Naive thymus-derived CD8-positive, alpha-beta T cell (primary cell): ENCODE measurements around the gene GJD3. TPM values are rescaled to one million over a fixed set of nuclear protein-coding genes. Genes with fewer than 3 reads are reported as not detected.

ENCODE experiments used
- ATAC-seq, 2 donors: fragments of 150-1000 bp; cut with Tn5 transposase in 1 of 2; sonication (Bioruptor Pico), chemical (Tn5 transposase) in 1 of 2; 1 replicate in 1 of 2; 2 replicates in 1 of 2; pipeline ENCODE4 v1.10.0; 2021; ENCODE audit warnings: mild to moderate bottlenecking in 2 of 2, moderate library complexity in 2 of 2
- POLR2A ChIA-PET: fragments of 350-600 bp; sonication (Branson Sonifier 250); formaldehyde crosslinking; loops from one replicate; lab custom pipeline; 2021; ENCODE audit warnings: antibody characterized with exemption; lab: Charles Lee
- DNase-seq, 10 donors: peaks; one replicate each; pipeline versions ENCODE4 v3.0.0 to v3.0.0-alpha.2; 2020 to 2022
- H3K27ac Mint-ChIP-seq, 10 donors: one replicate each; pipeline ENCODE4 v1.8.0; 2020 to 2022; ENCODE audit warnings: mild to moderate bottlenecking in 10 of 10, mixed read lengths in 10 of 10, moderate library complexity in 4 of 10, inconsistent platforms in 1 of 10
- H3K27me3 Mint-ChIP-seq, 5 donors: one replicate each; pipeline ENCODE4 v1.8.0; 2021 to 2022; ENCODE audit warnings: mixed read lengths in 5 of 5
- H3K36me3 Mint-ChIP-seq, 3 donors: one replicate each; pipeline ENCODE4 v1.8.0; 2020 to 2022; ENCODE audit warnings: mixed read lengths in 3 of 3, mild to moderate bottlenecking in 2 of 3, inconsistent platforms in 1 of 3
- H3K4me1 Mint-ChIP-seq, 4 donors: one replicate each; pipeline ENCODE4 v1.8.0; 2021 to 2022; ENCODE audit warnings: mixed read lengths in 4 of 4
- H3K4me3 Mint-ChIP-seq, 10 donors: one replicate each; pipeline ENCODE4 v1.8.0; 2020 to 2022; ENCODE audit warnings: mild to moderate bottlenecking in 10 of 10, mixed read lengths in 10 of 10, moderate library complexity in 6 of 10, inconsistent platforms in 1 of 10
- H3K9me3 Mint-ChIP-seq, 9 donors: one replicate each; pipeline ENCODE4 v1.8.0; 2020 to 2022; ENCODE audit warnings: mixed read lengths in 9 of 9, mild to moderate bottlenecking in 3 of 9, inconsistent platforms in 1 of 9, moderate library complexity in 1 of 9
- polyA plus RNA-seq, 3 donors: library from polyadenylated mRNA; unstranded; fragments of 300-500 nt; fragmentation: Illumina TruSeq; gene quantifications; one replicate each; pipeline ENCODE4 v1.2.3, GENCODE V29; 2021
- total RNA-seq, 8 experiments: library from RNA in 2 of 8; stranded (reverse) in 2 of 8; gene quantifications; one replicate each; pipeline ENCODE4 v1.2.3 and lab custom pipeline; 2021 to 2026

The GJD3 gene
- total and polyA plus RNA-seq, 5 experiments from 2014 or later = not detected

- Mint-ChIP-seq H3K27me3 (peaks cover 0 to 19% (median 4%) of the 10 kb centered on the region in 5 donors), H3K9me3 (no peaks in the 10 kb centered on the region), H3K36me3 (no peaks in the 10 kb centered on the region), H3K4me1 (peaks cover 6 to 20% (median 9%) of the 10 kb centered on the region in 4 donors), H3K4me3 (peak overlapping the region in 2 of 10 donors; percentile 24 to 32), H3K27ac (no peak overlapping the region)
- ATAC-seq = no peak
- DNase-seq = no peak
- POLR2A ChIA-PET = interaction anchor here (0.5 to 1.4 kb wide), 3 partner anchors 9 to 225 kb away, joined by 3 to 7 read pairs (median 5); no protein-coding TSS in a partner anchor
Measured at GRCh38 chr17:40366076-40366860, 1.7 kb upstream of the GJD3 start.

GRCh38 chr17:40364906-40365305, 369 bp upstream of the GJD3 start:
- DNase-seq = no peak
- H3K9me3 Mint-ChIP-seq = no peaks in the 10 kb centered on the region

GRCh38 chr17:40363111-40363827, 1.3 kb downstream of the GJD3 start:
- H3K9me3 Mint-ChIP-seq = no peaks in the 10 kb centered on the region
- peak overlapping the region; percentile 64 to 77 (median 66) for H3K4me3 Mint-ChIP-seq
- ATAC-seq = peak; percentile 58 to 61
- POLR2A ChIA-PET = interaction anchor here (0.6 to 1.5 kb wide), 6 partner anchors 56 to 252 kb away, joined by 3 to 4 read pairs (median 4); no protein-coding TSS in a partner anchor
- H3K27ac Mint-ChIP-seq = peak overlapping the region in 1 of 10 donors; percentile 5
- H3K27me3 Mint-ChIP-seq = peaks cover 3 to 29% (median 10%) of the 10 kb centered on the region in 5 donors
- no peak for DNase-seq
- H3K4me1 Mint-ChIP-seq = peaks cover 9 to 30% (median 13%) of the 10 kb centered on the region in 4 donors
- H3K36me3 Mint-ChIP-seq = no peaks in the 10 kb centered on the region

More at GRCh38 chr17:40364906-40365305, 369 bp upstream of the GJD3 start:
- Mint-ChIP-seq H3K36me3 (no peaks in the 10 kb centered on the region), H3K4me1 (peaks cover 7 to 24% (median 8%) of the 10 kb centered on the region in 4 donors), H3K27ac (no peak overlapping the region), H3K4me3 (peak overlapping the region in 5 of 10 donors; percentile 26 to 72 (median 42)), H3K27me3 (peaks cover 3 to 29% (median 10%) of the 10 kb centered on the region in 5 donors)
- no peak for ATAC-seq
- POLR2A ChIA-PET = interaction anchor here (0.7 to 1.4 kb wide), 4 partner anchors 10 to 868 kb away, joined by 3 to 7 read pairs (median 3); no protein-coding TSS in a partner anchor

GRCh38 chr17:40362696-40363110, 1.8 kb downstream of the GJD3 start:
- no peaks in the 10 kb centered on the region for H3K36me3 Mint-ChIP-seq
- no peaks in the 10 kb centered on the region for H3K9me3 Mint-ChIP-seq
- peaks cover 9 to 34% (median 14%) of the 10 kb centered on the region in 4 donors for H3K4me1 Mint-ChIP-seq
- DNase-seq (peak; percentile 55 to 82 (median 70)), ATAC-seq (peak; percentile 80 to 92)
- peak overlapping the region; percentile 44 to 78 (median 62) for H3K4me3 Mint-ChIP-seq
- H3K27me3 Mint-ChIP-seq = peaks cover 3 to 29% (median 10%) of the 10 kb centered on the region in 5 donors
- H3K27ac Mint-ChIP-seq = no peak overlapping the region
- POLR2A ChIA-PET = interaction anchor here (0.6 to 1.8 kb wide), 6 partner anchors 37 to 253 kb away, joined by 3 to 4 read pairs (median 4); no protein-coding TSS in a partner anchor

- POLR2A ChIA-PET = interaction anchor here (0.6 to 1.8 kb wide), 5 partner anchors 36 to 253 kb away, joined by 3 to 4 read pairs (median 4); no protein-coding TSS in a partner anchor
- Mint-ChIP-seq H3K27ac (no peak overlapping the region), H3K4me3 (peak overlapping the region; percentile 44 to 78 (median 62)), H3K9me3 (no peaks in the 10 kb centered on the region), H3K4me1 (peaks cover 9 to 34% (median 14%) of the 10 kb centered on the region in 4 donors), H3K36me3 (no peaks in the 10 kb centered on the region), H3K27me3 (peaks cover 3 to 29% (median 10%) of the 10 kb centered on the region in 5 donors)
- ATAC-seq (peak in 1 of 2 donors; percentile 7), DNase-seq (no peak)
Measured at GRCh38 chr17:40361925-40362695, 2.4 kb downstream of the GJD3 start.

- Mint-ChIP-seq H3K36me3 (peaks cover 0 to 2% (median 0%) of the 10 kb centered on the region in 3 donors), H3K4me3 (peak overlapping the region in 9 of 10 donors; percentile 10 to 72 (median 45)), H3K27me3 (peaks cover 3 to 29% (median 10%) of the 10 kb centered on the region in 5 donors), H3K9me3 (no peaks in the 10 kb centered on the region), H3K27ac (peak overlapping the region in 3 of 10 donors; percentile 37 to 78 (median 60)), H3K4me1 (peaks cover 11 to 34% (median 14%) of the 10 kb centered on the region in 4 donors)
- ATAC-seq (no peak), DNase-seq (no peak)
- POLR2A ChIA-PET = interaction anchor here (0.9 to 1.8 kb wide), 2 partner anchors 36 to 1327 kb away, joined by 3 to 4 read pairs; no protein-coding TSS in a partner anchor
Measured at GRCh38 chr17:40361063-40361924, 3.2 kb downstream of the GJD3 start.

- Mint-ChIP-seq H3K9me3 (no peaks in the 10 kb centered on the region), H3K27ac (peak overlapping the region in 2 of 10 donors; percentile 37 to 56)
- no peak for DNase-seq
Measured at GRCh38 chr17:40360091-40360490, 4.4 kb downstream of the GJD3 start.

GRCh38 chr17:40358323-40359038, 6.1 kb downstream of the GJD3 start:
- POLR2A ChIA-PET = interaction anchor here (1.5 to 2.6 kb wide), 3 partner anchors 13 to 175 kb away, joined by 6 to 13 read pairs (median 8); no protein-coding TSS in a partner anchor
- peak overlapping the region in 3 of 10 donors; percentile 44 to 48 (median 45) for H3K4me3 Mint-ChIP-seq
- H3K27ac Mint-ChIP-seq = peak overlapping the region in 5 of 10 donors; percentile 15 to 47 (median 33)

More at GRCh38 chr17:40360091-40360490, 4.4 kb downstream of the GJD3 start:
- no peak overlapping the region for H3K4me3 Mint-ChIP-seq
- peaks cover 12 to 34% (median 15%) of the 10 kb centered on the region in 4 donors for H3K4me1 Mint-ChIP-seq
- peaks cover 0 to 7% (median 2%) of the 10 kb centered on the region in 3 donors for H3K36me3 Mint-ChIP-seq
- peaks cover 3 to 29% (median 10%) of the 10 kb centered on the region in 5 donors for H3K27me3 Mint-ChIP-seq
- POLR2A ChIA-PET = no interaction called here
- no peak for ATAC-seq

GRCh38 chr17:40356990-40357881, 7.3 kb downstream of the GJD3 start:
- Mint-ChIP-seq H3K4me1 (peaks cover 15 to 30% (median 27%) of the 10 kb centered on the region in 4 donors), H3K4me3 (no peak overlapping the region), H3K36me3 (peaks cover 0 to 24% (median 4%) of the 10 kb centered on the region in 3 donors), H3K9me3 (no peaks in the 10 kb centered on the region), H3K27ac (no peak overlapping the region), H3K27me3 (peaks cover 3 to 16% (median 7%) of the 10 kb centered on the region in 5 donors)
- ATAC-seq (no peak), DNase-seq (no peak)
- POLR2A ChIA-PET = interaction anchor here (0.6 to 4.0 kb wide), 5 partner anchors 12 to 176 kb away, joined by 3 to 62 read pairs (median 8); no protein-coding TSS in a partner anchor

More at GRCh38 chr17:40358323-40359038, 6.1 kb downstream of the GJD3 start:
- ATAC-seq (peak; percentile 49 to 57), DNase-seq (peak; percentile 77 to 91 (median 86))
- H3K36me3 Mint-ChIP-seq = peaks cover 0 to 17% (median 2%) of the 10 kb centered on the region in 3 donors
- H3K4me1 Mint-ChIP-seq = peaks cover 12 to 31% (median 21%) of the 10 kb centered on the region in 4 donors
- H3K27me3 Mint-ChIP-seq = peaks cover 3 to 29% (median 10%) of the 10 kb centered on the region in 5 donors
- H3K9me3 Mint-ChIP-seq = no peaks in the 10 kb centered on the region
